ENCODE measurements around the gene CDKN2B-AS1.
A peak's percentile ranks its signal among the peaks of the same experiment; 100 is the strongest.

The CDKN2B-AS1 gene

DNA sequence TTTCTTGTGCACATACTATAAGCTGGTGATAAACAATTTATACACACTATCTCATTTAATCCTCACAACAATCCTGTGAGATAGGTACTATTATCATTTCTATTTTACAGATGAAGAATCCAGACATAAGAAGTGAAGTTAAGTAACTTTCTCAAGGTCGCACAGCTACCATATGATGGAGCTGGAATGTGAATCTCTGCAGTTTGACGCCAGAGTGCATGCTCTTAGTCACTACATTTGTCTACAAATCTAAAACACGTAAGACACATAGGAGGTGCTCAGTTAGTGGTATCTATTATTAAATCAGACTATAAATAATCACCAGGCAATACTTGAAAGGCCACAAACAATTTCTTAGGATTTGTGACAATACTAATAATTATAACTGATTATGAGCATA lies 59.5 kb downstream of the CDKN2B-AS1 start:
- Histone ChIP-seq H3K79me2 (ENCODE audit: control insufficient read depth, insufficient read depth, low read length, poor library complexity) (no peaks in the 10 kb centered on the region), H3K18ac (ENCODE audit: low read length) (no peak overlapping the region), H3K9me3 (ENCODE audit: insufficient read depth, low read depth, low read length) (no peaks in the 10 kb centered on the region), H3K79me1 (ENCODE audit: low read length) (peaks cover 5% of the 10 kb centered on the region), H2BK5ac (ENCODE audit: low read depth, low read length, poor library complexity) (no peak overlapping the region), H3K4me3 (ENCODE audit: low read depth, low read length) (no peak overlapping the region), H3K9ac (ENCODE audit: low read length) (no peak overlapping the region), H3K4ac (ENCODE audit: low read depth, low read length) (no peak overlapping the region), H3K27ac (ENCODE audit: low read depth, low read length) (no peak overlapping the region), H4K8ac (ENCODE audit: low read depth, low read length) (no peak overlapping the region), H3K23ac (ENCODE audit: low read length) (no peak overlapping the region), H3K4me1 (ENCODE audit: control insufficient read depth in 1 of 2, insufficient read depth in 2 of 2, low read length in 2 of 2) (peaks cover 2 to 4% of the 10 kb centered on the region in 2 experiments), H3K27me3 (ENCODE audit: insufficient read depth, low read length) (no peaks in the 10 kb centered on the region), H2AFZ (ENCODE audit: insufficient read depth, low read length, poor library complexity) (no peak overlapping the region), H3K14ac (ENCODE audit: low read length) (no peak overlapping the region), H3K36me3 (ENCODE audit: control insufficient read depth in 1 of 2, insufficient read depth in 2 of 2, low read length in 2 of 2) (no peaks in the 10 kb centered on the region), H4K91ac (ENCODE audit: low read depth, low read length) (no peak overlapping the region), H2BK12ac (ENCODE audit: low read length) (no peak overlapping the region), H2BK120ac (ENCODE audit: insufficient read depth, low read length, poor library complexity) (no peak overlapping the region), H4K12ac (ENCODE audit: low read depth, low read length) (no peak overlapping the region), H3K4me2 (ENCODE audit: low read length) (no peak overlapping the region), H2AK5ac (ENCODE audit: low read length) (no peak overlapping the region)
- no peak for DNase-seq
- WGBS (ENCODE audit: extremely low coverage, insufficient coverage, insufficient read length), result no CpG with 5 or more reads among the region's 3 CpGs

DNA sequence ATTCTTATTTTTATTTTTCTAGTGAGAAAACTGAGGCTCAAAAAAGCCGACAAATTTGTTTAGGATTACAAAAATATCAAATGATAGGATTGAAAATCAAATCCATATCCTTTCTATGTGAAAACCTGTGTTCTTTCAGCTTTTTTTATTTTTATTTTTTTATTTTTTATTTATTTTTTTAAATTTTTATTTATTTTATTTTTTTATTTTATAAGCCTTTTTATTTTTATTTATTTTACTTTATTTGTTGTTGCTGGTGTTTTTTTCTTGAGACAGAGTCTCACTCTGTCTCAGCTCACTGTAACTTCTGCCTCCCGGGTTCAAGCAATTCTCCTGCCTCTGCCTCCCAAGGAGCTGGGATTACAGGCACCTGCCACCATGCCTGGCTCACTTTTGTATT lies 59.9 kb downstream of the CDKN2B-AS1 start:
- Histone ChIP-seq H3K23ac (ENCODE audit: low read length) (no peak overlapping the region), H2BK120ac (ENCODE audit: insufficient read depth, low read length, poor library complexity) (no peak overlapping the region), H3K27ac (ENCODE audit: low read depth, low read length) (no peak overlapping the region), H2BK12ac (ENCODE audit: low read length) (no peak overlapping the region), H3K27me3 (ENCODE audit: insufficient read depth, low read length) (no peaks in the 10 kb centered on the region), H3K9ac (ENCODE audit: low read length) (no peak overlapping the region), H3K79me2 (ENCODE audit: control insufficient read depth, insufficient read depth, low read length, poor library complexity) (no peaks in the 10 kb centered on the region), H3K18ac (ENCODE audit: low read length) (no peak overlapping the region), H2AK5ac (ENCODE audit: low read length) (no peak overlapping the region), H4K12ac (ENCODE audit: low read depth, low read length) (no peak overlapping the region), H3K4ac (ENCODE audit: low read depth, low read length) (no peak overlapping the region), H3K36me3 (ENCODE audit: control insufficient read depth in 1 of 2, insufficient read depth in 2 of 2, low read length in 2 of 2) (no peaks in the 10 kb centered on the region), H3K4me1 (ENCODE audit: control insufficient read depth in 1 of 2, insufficient read depth in 2 of 2, low read length in 2 of 2) (peaks cover 0 to 2% of the 10 kb centered on the region in 2 experiments), H2AFZ (ENCODE audit: insufficient read depth, low read length, poor library complexity) (no peak overlapping the region), H3K9me3 (ENCODE audit: insufficient read depth, low read depth, low read length) (no peaks in the 10 kb centered on the region), H3K4me2 (ENCODE audit: low read length) (no peak overlapping the region), H3K14ac (ENCODE audit: low read length) (no peak overlapping the region), H3K79me1 (ENCODE audit: low read length) (peaks cover 5% of the 10 kb centered on the region), H4K91ac (ENCODE audit: low read depth, low read length) (no peak overlapping the region), H4K8ac (ENCODE audit: low read depth, low read length) (no peak overlapping the region), H3K4me3 (ENCODE audit: low read depth, low read length) (no peak overlapping the region), H2BK5ac (ENCODE audit: low read depth, low read length, poor library complexity) (no peak overlapping the region)
- DNase-seq, result no peak
- no CpG with 5 or more reads among the region's 2 CpGs for WGBS (ENCODE audit: extremely low coverage, insufficient coverage, insufficient read length)

DNA sequence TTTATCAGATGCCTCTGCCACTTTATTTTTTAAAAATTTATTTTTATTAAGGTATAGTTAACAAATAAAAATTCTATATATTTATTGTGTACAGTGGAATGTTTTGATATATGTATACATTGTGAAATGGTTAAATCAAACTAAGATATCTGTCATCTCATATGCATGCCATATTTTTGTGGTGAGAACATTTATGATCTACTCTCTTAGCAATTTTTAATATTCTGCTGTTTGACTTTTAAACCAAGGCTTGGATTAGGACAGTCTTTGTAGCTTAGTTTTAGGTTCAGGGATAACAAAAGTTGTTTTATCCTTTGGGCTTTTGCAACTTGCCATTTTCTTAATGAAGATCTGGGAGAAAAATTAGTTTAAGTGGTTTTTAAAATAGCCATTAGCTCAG lies 60.5 kb downstream of the CDKN2B-AS1 start:
- peak in 1 of 2 donors; percentile 50 for DNase-seq
- peaks cover 0 to 2% of the 10 kb centered on the region in 2 experiments for H3K4me1 ChIP-seq (ENCODE audit: control insufficient read depth in 1 of 2, insufficient read depth in 2 of 2, low read length in 2 of 2)
- no peak overlapping the region for H2AK5ac ChIP-seq (ENCODE audit: low read length)
- H2BK5ac ChIP-seq (ENCODE audit: low read depth, low read length, poor library complexity), result no peak overlapping the region
- no peak overlapping the region for H3K18ac ChIP-seq (ENCODE audit: low read length)
- H3K4me3 ChIP-seq (ENCODE audit: low read depth, low read length), result no peak overlapping the region
- H3K79me2 ChIP-seq (ENCODE audit: control insufficient read depth, insufficient read depth, low read length, poor library complexity), result no peaks in the 10 kb centered on the region
- H3K9ac ChIP-seq (ENCODE audit: low read length), result no peak overlapping the region
- no peaks in the 10 kb centered on the region for H3K36me3 ChIP-seq (ENCODE audit: control insufficient read depth in 1 of 2, insufficient read depth in 2 of 2, low read length in 2 of 2)
- no peak overlapping the region for H4K91ac ChIP-seq (ENCODE audit: low read depth, low read length)
- no peaks in the 10 kb centered on the region for H3K9me3 ChIP-seq (ENCODE audit: insufficient read depth, low read depth, low read length)
- H3K14ac ChIP-seq (ENCODE audit: low read length), result no peak overlapping the region
- no peak overlapping the region for H4K8ac ChIP-seq (ENCODE audit: low read depth, low read length)
- no peak overlapping the region for H3K4me2 ChIP-seq (ENCODE audit: low read length)
- H3K79me1 ChIP-seq (ENCODE audit: low read length), result peaks cover 5% of the 10 kb centered on the region
- no peak overlapping the region for H3K23ac ChIP-seq (ENCODE audit: low read length)
- H2AFZ ChIP-seq (ENCODE audit: insufficient read depth, low read length, poor library complexity), result no peak overlapping the region
- H3K27ac ChIP-seq (ENCODE audit: low read depth, low read length), result no peak overlapping the region
- no peak overlapping the region for H4K12ac ChIP-seq (ENCODE audit: low read depth, low read length)
- no peaks in the 10 kb centered on the region for H3K27me3 ChIP-seq (ENCODE audit: insufficient read depth, low read length)
- H2BK12ac ChIP-seq (ENCODE audit: low read length), result no peak overlapping the region
- H3K4ac ChIP-seq (ENCODE audit: low read depth, low read length), result no peak overlapping the region
- no peak overlapping the region for H2BK120ac ChIP-seq (ENCODE audit: insufficient read depth, low read length, poor library complexity)

DNA sequence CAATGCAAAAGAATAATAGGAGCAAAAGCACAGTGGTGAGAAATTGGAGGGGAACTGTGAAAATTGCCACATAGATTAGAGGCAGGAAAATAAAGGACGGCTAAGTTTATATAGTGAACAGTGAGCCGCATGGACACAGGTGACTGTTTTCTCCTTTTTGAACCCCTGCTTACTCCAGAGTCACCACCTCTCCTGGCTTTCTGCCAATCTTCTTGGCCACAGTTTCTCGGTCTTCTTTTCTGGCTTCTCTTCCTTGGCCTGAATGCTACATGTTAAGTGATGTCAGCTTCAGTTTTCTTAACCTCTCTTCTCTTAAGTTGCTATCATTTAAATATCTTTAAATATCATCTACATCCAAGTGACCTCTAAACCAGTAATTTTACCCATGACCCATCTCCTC lies 61.8 kb downstream of the CDKN2B-AS1 start:
- Histone ChIP-seq H3K4me2 (ENCODE audit: low read length) (no peak overlapping the region), H4K12ac (ENCODE audit: low read depth, low read length) (no peak overlapping the region), H2BK120ac (ENCODE audit: insufficient read depth, low read length, poor library complexity) (no peak overlapping the region), H3K27ac (ENCODE audit: low read depth, low read length) (no peak overlapping the region), H3K79me1 (ENCODE audit: low read length) (peaks cover 3% of the 10 kb centered on the region), H4K8ac (ENCODE audit: low read depth, low read length) (no peak overlapping the region), H3K36me3 (ENCODE audit: control insufficient read depth in 1 of 2, insufficient read depth in 2 of 2, low read length in 2 of 2) (no peaks in the 10 kb centered on the region), H3K14ac (ENCODE audit: low read length) (no peak overlapping the region), H2BK5ac (ENCODE audit: low read depth, low read length, poor library complexity) (no peak overlapping the region), H3K9me3 (ENCODE audit: insufficient read depth, low read depth, low read length) (no peaks in the 10 kb centered on the region), H3K9ac (ENCODE audit: low read length) (no peak overlapping the region), H3K23ac (ENCODE audit: low read length) (no peak overlapping the region), H3K27me3 (ENCODE audit: insufficient read depth, low read length) (no peaks in the 10 kb centered on the region), H4K91ac (ENCODE audit: low read depth, low read length) (no peak overlapping the region), H2BK12ac (ENCODE audit: low read length) (no peak overlapping the region), H3K18ac (ENCODE audit: low read length) (no peak overlapping the region), H3K4me3 (ENCODE audit: low read depth, low read length) (no peak overlapping the region), H3K79me2 (ENCODE audit: control insufficient read depth, insufficient read depth, low read length, poor library complexity) (no peaks in the 10 kb centered on the region), H2AK5ac (ENCODE audit: low read length) (no peak overlapping the region), H3K4me1 (ENCODE audit: control insufficient read depth in 1 of 2, insufficient read depth in 2 of 2, low read length in 2 of 2) (peaks cover 0 to 2% of the 10 kb centered on the region in 2 experiments), H3K4ac (ENCODE audit: low read depth, low read length) (no peak overlapping the region), H2AFZ (ENCODE audit: insufficient read depth, low read length, poor library complexity) (no peak overlapping the region)
- WGBS (ENCODE audit: extremely low coverage, insufficient coverage, insufficient read length), result no CpG with 5 or more reads among the region's 3 CpGs
- no peak for DNase-seq

Measured in trophoblast cell (in vitro differentiated cells and primary cell).